Trophoblast cell (in vitro differentiated cells and primary cell): Measurements from ENCODE around the gene FANCE.
A peak's percentile ranks its signal among the peaks of the same experiment; 100 is the strongest.

ENCODE experiments used
- DNase-seq, 2 donors: peaks; one replicate each; pipeline ENCODE4 v3.0.0-alpha.2; 2016
- H2AFZ ChIP-seq: 2 replicates; pipeline ENCODE4 v1.6.1; 2013; ENCODE audit warnings: low read length, moderate library complexity, mild to moderate bottlenecking; ENCODE audit not compliant: insufficient read depth, poor library complexity
- H2AK5ac ChIP-seq: 2 replicates; pipeline ENCODE4 v1.6.1; 2013; ENCODE audit warnings: mild to moderate bottlenecking, low read length
- H2BK120ac ChIP-seq: 2 replicates; pipeline ENCODE4 v1.6.1; 2013; ENCODE audit warnings: low read length, mild to moderate bottlenecking, moderate library complexity; ENCODE audit not compliant: insufficient read depth, poor library complexity
- H2BK12ac ChIP-seq: 2 replicates; pipeline ENCODE4 v1.6.1; 2013; ENCODE audit warnings: mild to moderate bottlenecking, low read length, moderate library complexity
- H2BK5ac ChIP-seq: 2 replicates; pipeline ENCODE4 v1.6.1; 2013; ENCODE audit warnings: low read length, low read depth, moderate library complexity, mild to moderate bottlenecking; ENCODE audit not compliant: poor library complexity
- H3K14ac ChIP-seq: 2 replicates; pipeline ENCODE4 v1.6.1; 2013; ENCODE audit warnings: mild to moderate bottlenecking, low read length
- H3K18ac ChIP-seq: 2 replicates; pipeline ENCODE4 v1.6.1; 2013; ENCODE audit warnings: mild to moderate bottlenecking, low read length
- H3K23ac ChIP-seq: 2 replicates; pipeline ENCODE4 v1.6.1; 2013; ENCODE audit warnings: low read length
- H3K27ac ChIP-seq: 2 replicates; pipeline ENCODE4 v1.5.1; 2013; ENCODE audit warnings: low read depth, mild to moderate bottlenecking, inconsistent platforms, low read length, moderate library complexity
- H3K27me3 ChIP-seq: 2 replicates; pipeline ENCODE4 v1.6.1; 2013; ENCODE audit warnings: inconsistent platforms, mild to moderate bottlenecking, low read length, moderate library complexity; ENCODE audit not compliant: insufficient read depth
- H3K36me3 ChIP-seq, 2 experiments: 1 replicate in 1 of 2; 2 replicates in 1 of 2; pipeline ENCODE4 v1.6.1; 2013; ENCODE audit warnings: low read length in 2 of 2, mild to moderate bottlenecking in 2 of 2, moderate library complexity in 1 of 2; ENCODE audit not compliant: insufficient read depth in 2 of 2, control insufficient read depth in 1 of 2
- H3K4ac ChIP-seq: 2 replicates; pipeline ENCODE4 v1.6.1; 2013; ENCODE audit warnings: low read depth, mild to moderate bottlenecking, low read length, moderate library complexity
- H3K4me1 ChIP-seq, 2 experiments: 1 replicate in 1 of 2; 2 replicates in 1 of 2; pipeline ENCODE4 v1.6.1; 2013; ENCODE audit warnings: low read length in 2 of 2, mild to moderate bottlenecking in 2 of 2, moderate library complexity in 1 of 2; ENCODE audit not compliant: insufficient read depth in 2 of 2, control insufficient read depth in 1 of 2
- H3K4me2 ChIP-seq: 2 replicates; pipeline ENCODE4 v1.6.1; 2013; ENCODE audit warnings: inconsistent platforms, mild to moderate bottlenecking, low read length, moderate library complexity
- H3K4me3 ChIP-seq: 2 replicates; pipeline ENCODE4 v1.5.1; 2013; ENCODE audit warnings: mild to moderate bottlenecking, low read depth, low read length, inconsistent platforms
- H3K79me1 ChIP-seq: one replicate; pipeline ENCODE4 v1.6.1; 2013; ENCODE audit warnings: low read length
- H3K79me2 ChIP-seq: 2 replicates; pipeline ENCODE4 v1.6.1; 2013; ENCODE audit warnings: low read length, mild to moderate bottlenecking; ENCODE audit not compliant: control insufficient read depth, insufficient read depth, poor library complexity
- H3K9ac ChIP-seq: 2 replicates; pipeline ENCODE4 v1.6.1; 2013; ENCODE audit warnings: mild to moderate bottlenecking, low read length
- H3K9me3 ChIP-seq: 2 replicates; pipeline ENCODE4 v1.6.1; 2013; ENCODE audit warnings: low read depth, mild to moderate bottlenecking, control low read depth, inconsistent platforms, low read length; ENCODE audit not compliant: insufficient read depth
- H4K12ac ChIP-seq: 2 replicates; pipeline ENCODE4 v1.6.1; 2013; ENCODE audit warnings: low read depth, mild to moderate bottlenecking, low read length, moderate library complexity
- H4K8ac ChIP-seq: 2 replicates; pipeline ENCODE4 v1.6.1; 2013; ENCODE audit warnings: low read depth, mild to moderate bottlenecking, low read length, moderate library complexity
- H4K91ac ChIP-seq: one replicate; pipeline ENCODE4 v1.6.1; 2013; ENCODE audit warnings: low read depth, mild to moderate bottlenecking, low read length, moderate library complexity
- WGBS: extraction: QIAGEN DNeasy Blood & Tissue Kit; methylation state at CpG from one replicate; pipeline ENCODE4 v1.1.7; 2013; ENCODE audit warnings: missing lambda C conversion rate; ENCODE audit not compliant: insufficient read length, insufficient coverage; ENCODE audit errors: extremely low coverage; 5-methylcytosine and 5-hydroxymethylcytosine counted together

Gene FANCE

GRCh38 chr6:35470663-35471120 lies 18.6 kb downstream of the FANCE start:
- Histone ChIP-seq H3K4me2 (peak overlapping the region; percentile 42), H2BK5ac (no peak overlapping the region), H3K9me3 (no peaks in the 10 kb centered on the region), H3K18ac (no peak overlapping the region), H3K9ac (no peak overlapping the region), H4K8ac (no peak overlapping the region), H3K4ac (no peak overlapping the region), H3K79me1 (peaks cover 15% of the 10 kb centered on the region), H2BK12ac (no peak overlapping the region), H2AFZ (no peak overlapping the region), H3K14ac (no peak overlapping the region), H2BK120ac (no peak overlapping the region), H3K36me3 (peaks cover 61 to 63% of the 10 kb centered on the region in 2 experiments), H2AK5ac (no peak overlapping the region), H3K27ac (peak overlapping the region; percentile 61), H4K91ac (no peak overlapping the region), H3K4me3 (no peak overlapping the region), H3K79me2 (peaks cover 19% of the 10 kb centered on the region), H3K4me1 (peaks cover 11 to 21% of the 10 kb centered on the region in 2 experiments), H3K27me3 (no peaks in the 10 kb centered on the region), H3K23ac (no peak overlapping the region), H4K12ac (no peak overlapping the region)
- WGBS, result no CpG with 5 or more reads among the region's 3 CpGs
- DNase-seq, result no peak

- H4K8ac ChIP-seq, result peak overlapping the region; percentile 35
- no peak overlapping the region for H2AK5ac ChIP-seq
- H3K23ac ChIP-seq, result no peak overlapping the region
- H3K79me1 ChIP-seq, result peaks cover 15% of the 10 kb centered on the region
- H4K91ac ChIP-seq, result no peak overlapping the region
- H3K4me2 ChIP-seq, result no peak overlapping the region
- H4K12ac ChIP-seq, result peak overlapping the region; percentile 27
- H3K4me3 ChIP-seq, result no peak overlapping the region
- no peak overlapping the region for H2BK12ac ChIP-seq
- peaks cover 60 to 64% of the 10 kb centered on the region in 2 experiments for H3K36me3 ChIP-seq
- H3K9ac ChIP-seq, result no peak overlapping the region
- DNase-seq, result peak in 1 of 2 donors; percentile 12
- no peak overlapping the region for H3K14ac ChIP-seq
- no peaks in the 10 kb centered on the region for H3K27me3 ChIP-seq
- H3K79me2 ChIP-seq, result peaks cover 19% of the 10 kb centered on the region
- peak overlapping the region; percentile 61 for H3K27ac ChIP-seq
- no CpG with 5 or more reads among the region's 8 CpGs for WGBS
- H2BK5ac ChIP-seq, result no peak overlapping the region
- H3K4me1 ChIP-seq, result peaks cover 11 to 21% of the 10 kb centered on the region in 2 experiments
- peak overlapping the region; percentile 39 for H3K18ac ChIP-seq
- H2AFZ ChIP-seq, result no peak overlapping the region
- no peak overlapping the region for H3K4ac ChIP-seq
- H3K9me3 ChIP-seq, result no peaks in the 10 kb centered on the region
- no peak overlapping the region for H2BK120ac ChIP-seq
Observed at GRCh38 chr6:35471836-35472345, 19.8 kb downstream of the FANCE start.

DNA sequence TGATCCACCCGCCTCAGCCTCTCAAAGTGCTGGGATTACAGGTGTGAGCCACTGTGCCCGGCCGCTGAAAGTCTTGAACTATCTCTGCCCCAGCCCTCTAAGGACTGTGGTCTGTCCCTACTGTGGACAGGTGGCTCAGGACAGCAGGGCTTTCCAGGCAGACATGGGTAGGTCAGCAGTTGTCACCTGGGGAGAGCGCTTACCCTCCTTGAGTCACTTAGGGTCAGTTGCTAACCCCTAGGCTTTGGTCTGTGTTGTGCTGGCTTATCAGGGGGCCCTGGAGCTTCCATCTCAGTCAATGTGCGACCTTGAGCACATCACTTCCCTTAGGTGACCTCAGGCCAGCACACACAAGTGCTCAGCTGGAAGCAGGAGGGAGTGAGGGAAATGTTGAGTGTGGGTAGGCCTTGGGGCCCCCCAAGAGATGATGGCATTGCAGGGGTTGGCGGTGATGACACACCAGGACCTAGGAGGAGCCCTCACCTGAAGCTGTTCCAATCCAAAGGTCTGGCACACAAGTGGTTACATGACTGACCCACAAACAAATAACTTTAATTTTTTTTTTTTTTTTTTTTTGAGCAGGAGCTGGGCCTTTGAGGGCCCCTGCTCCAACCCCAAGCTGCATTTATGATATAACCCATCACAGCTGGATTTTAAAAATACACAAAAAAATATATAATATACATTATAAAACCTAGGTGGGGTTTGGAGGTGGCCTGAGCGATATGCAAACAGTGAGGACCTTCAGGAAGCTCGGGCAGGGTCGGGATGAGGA lies 21.1 kb downstream of the FANCE start:
- Histone ChIP-seq H2BK120ac (no peak overlapping the region), H2AFZ (no peak overlapping the region), H3K4me3 (no peak overlapping the region), H3K79me2 (peaks cover 17% of the 10 kb centered on the region), H2BK12ac (no peak overlapping the region), H3K27ac (peak overlapping the region; percentile 24), H3K23ac (no peak overlapping the region), H3K9ac (no peak overlapping the region), H3K4ac (no peak overlapping the region), H2AK5ac (no peak overlapping the region), H3K4me2 (no peak overlapping the region), H3K14ac (no peak overlapping the region), H2BK5ac (no peak overlapping the region), H4K12ac (no peak overlapping the region), H3K36me3 (peaks cover 74 to 78% of the 10 kb centered on the region in 2 experiments), H3K27me3 (no peaks in the 10 kb centered on the region), H3K79me1 (peaks cover 12% of the 10 kb centered on the region), H3K9me3 (no peaks in the 10 kb centered on the region), H3K4me1 (peaks cover 6 to 14% of the 10 kb centered on the region in 2 experiments), H3K18ac (no peak overlapping the region), H4K91ac (no peak overlapping the region), H4K8ac (no peak overlapping the region)
- peak in 1 of 2 donors; percentile 25 for DNase-seq
- WGBS, result no CpG with 5 or more reads among the region's 9 CpGs

DNA sequence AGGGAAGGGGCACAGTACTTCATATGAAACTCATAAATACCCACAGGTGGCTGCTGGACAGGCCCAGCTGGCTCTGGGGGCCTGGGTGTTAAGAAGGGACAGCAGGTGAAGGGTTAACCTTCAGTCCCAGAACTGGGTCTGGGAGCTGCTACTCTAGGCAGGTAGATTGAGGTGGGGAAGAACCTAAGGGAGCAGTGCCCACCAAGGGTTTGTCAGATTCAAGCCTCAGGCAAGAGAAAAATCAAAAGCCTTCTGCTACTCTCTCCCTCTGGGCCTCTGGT lies 21.7 kb downstream of the FANCE start:
- Histone ChIP-seq H3K27ac (peak overlapping the region; percentile 24), H3K9ac (no peak overlapping the region), H3K36me3 (peaks cover 77 to 80% of the 10 kb centered on the region in 2 experiments), H3K79me1 (peaks cover 7% of the 10 kb centered on the region), H3K79me2 (peaks cover 11% of the 10 kb centered on the region), H3K4me3 (no peak overlapping the region), H3K27me3 (no peaks in the 10 kb centered on the region), H2AFZ (no peak overlapping the region), H2AK5ac (no peak overlapping the region), H2BK5ac (peak overlapping the region; percentile 13), H4K8ac (no peak overlapping the region), H3K4me2 (no peak overlapping the region), H2BK120ac (no peak overlapping the region), H3K4ac (peak overlapping the region; percentile 30), H2BK12ac (no peak overlapping the region), H3K18ac (no peak overlapping the region), H3K4me1 (peaks cover 6 to 14% of the 10 kb centered on the region in 2 experiments), H4K91ac (no peak overlapping the region), H3K23ac (no peak overlapping the region), H3K14ac (no peak overlapping the region), H4K12ac (no peak overlapping the region), H3K9me3 (peaks cover 2% of the 10 kb centered on the region)
- peak in 1 of 2 donors; percentile 13 for DNase-seq
